Mesothelial cell of epicardium (in vitro differentiated cells): ENCODE measurements around the gene GLB1L3. TPM values are rescaled to one million over a fixed set of nuclear protein-coding genes. Genes with fewer than 3 reads are reported as not detected.

Source experiments
- DNase-seq, 2 experiments: peaks; one replicate each; pipeline ENCODE4 v3.0.0; 2021; ENCODE audit warnings: low spot score in 2 of 2; ENCODE audit not compliant: unreplicated experiment in 2 of 2
- H3K27ac Mint-ChIP-seq: 2 replicates; pipeline ENCODE4 v1.8.0; 2021; ENCODE audit warnings: mixed read lengths
- H3K27me3 Mint-ChIP-seq: 2 replicates; pipeline ENCODE4 v1.8.0; 2021; ENCODE audit warnings: low read depth, mixed read lengths
- H3K36me3 Mint-ChIP-seq: 2 replicates; pipeline ENCODE4 v1.8.0; 2021; ENCODE audit warnings: mixed read lengths
- H3K4me1 Mint-ChIP-seq: 2 replicates; pipeline ENCODE4 v1.8.0; 2021; ENCODE audit warnings: mixed read lengths
- H3K4me3 Mint-ChIP-seq: 2 replicates; pipeline ENCODE4 v1.8.0; 2021; ENCODE audit warnings: mild to moderate bottlenecking, moderate library complexity, mixed read lengths
- H3K9me3 Mint-ChIP-seq: 2 replicates; pipeline ENCODE4 v1.8.0; 2021; ENCODE audit warnings: mixed read lengths
- CTCF ChIP-seq: fragments of 200-600 bp; sonication (generic); IDR thresholded peaks from one replicate; pipeline ENCODE4 v1.5.0; 2021; ENCODE audit warnings: antibody characterized with exemption; ENCODE audit not compliant: unreplicated experiment
- total RNA-seq: library from RNA; stranded (reverse); gene quantifications from 3 replicates; pipeline ENCODE4 v1.2.1, GENCODE V29; 2021

Gene GLB1L3
- total RNA-seq, 1 donor from 2014 or later, result not detected

GRCh38 chr11:134238956-134239355 is 37.2 kb upstream of the GLB1L3 start:
- Mint-ChIP-seq H3K27me3 (no peaks in the 10 kb centered on the region), H3K27ac (no peak overlapping the region), H3K4me3 (no peak overlapping the region), H3K36me3 (peaks cover 34% of the 10 kb centered on the region), H3K4me1 (no peaks in the 10 kb centered on the region), H3K9me3 (no peaks in the 10 kb centered on the region)
- no peak for DNase-seq
- no peak for TF ChIP-seq CTCF

GRCh38 chr11:134240592-134240991 is 35.6 kb upstream of the GLB1L3 start:
- no peak overlapping the region for H3K27ac Mint-ChIP-seq
- H3K9me3 Mint-ChIP-seq, result no peaks in the 10 kb centered on the region
- no peaks in the 10 kb centered on the region for H3K4me1 Mint-ChIP-seq
- TF ChIP-seq CTCF, result no peak
- DNase-seq, result no peak
- no peak overlapping the region for H3K4me3 Mint-ChIP-seq
- H3K36me3 Mint-ChIP-seq, result peaks cover 42% of the 10 kb centered on the region
- H3K27me3 Mint-ChIP-seq, result no peaks in the 10 kb centered on the region

- no peaks in the 10 kb centered on the region for H3K4me1 Mint-ChIP-seq
- no peak for TF ChIP-seq CTCF
- no peak overlapping the region for H3K27ac Mint-ChIP-seq
- DNase-seq, result no peak
- no peaks in the 10 kb centered on the region for H3K27me3 Mint-ChIP-seq
- no peak overlapping the region for H3K4me3 Mint-ChIP-seq
- H3K9me3 Mint-ChIP-seq, result no peaks in the 10 kb centered on the region
- H3K36me3 Mint-ChIP-seq, result peaks cover 37% of the 10 kb centered on the region
Measured at GRCh38 chr11:134242376-134242775, 33.8 kb upstream of the GLB1L3 start.

- no peaks in the 10 kb centered on the region for H3K4me1 Mint-ChIP-seq
Measured at GRCh38 chr11:134243913-134244312, 32.3 kb upstream of the GLB1L3 start.

GRCh38 chr11:134244593-134244992 is 31.6 kb upstream of the GLB1L3 start:
- Mint-ChIP-seq H3K27ac (no peak overlapping the region), H3K4me1 (no peaks in the 10 kb centered on the region), H3K9me3 (no peaks in the 10 kb centered on the region), H3K27me3 (no peaks in the 10 kb centered on the region), H3K4me3 (no peak overlapping the region), H3K36me3 (peaks cover 31% of the 10 kb centered on the region)
- no peak for DNase-seq
- TF ChIP-seq CTCF, result no peak

More at GRCh38 chr11:134243913-134244312, 32.3 kb upstream of the GLB1L3 start:
- DNase-seq, result no peak
- H3K9me3 Mint-ChIP-seq, result no peaks in the 10 kb centered on the region
- no peak overlapping the region for H3K4me3 Mint-ChIP-seq
- no peaks in the 10 kb centered on the region for H3K27me3 Mint-ChIP-seq
- H3K27ac Mint-ChIP-seq, result no peak overlapping the region
- H3K36me3 Mint-ChIP-seq, result peaks cover 30% of the 10 kb centered on the region
- no peak for TF ChIP-seq CTCF

- H3K4me1 Mint-ChIP-seq, result no peaks in the 10 kb centered on the region
- no peak overlapping the region for H3K4me3 Mint-ChIP-seq
- no peak for DNase-seq
- no peaks in the 10 kb centered on the region for H3K9me3 Mint-ChIP-seq
- peaks cover 25% of the 10 kb centered on the region for H3K36me3 Mint-ChIP-seq
- no peak for TF ChIP-seq CTCF
- no peaks in the 10 kb centered on the region for H3K27me3 Mint-ChIP-seq
- no peak overlapping the region for H3K27ac Mint-ChIP-seq
Measured at GRCh38 chr11:134245434-134245833, 30.7 kb upstream of the GLB1L3 start.
